T-helper 1 cell treated with Interleukin-12 subunit alpha and Interleukin-12 subunit beta and Interleukin-4 antibody, amounts not matched to agents 30 μg/mL and 1 μg/mL, for 36 hours (primary cell): Measurements from ENCODE around the gene MYOD1.

Experiments
- H3K27ac Mint-ChIP-seq: one replicate; pipeline ENCODE4 v1.8.0; 2021; ENCODE audit warnings: mild to moderate bottlenecking, mixed read lengths
- H3K27me3 Mint-ChIP-seq: one replicate; pipeline ENCODE4 v1.8.0; 2021; ENCODE audit warnings: low read depth, mixed read lengths
- H3K36me3 Mint-ChIP-seq: one replicate; pipeline ENCODE4 v1.8.0; 2021; ENCODE audit warnings: low read depth, mixed read lengths
- H3K4me1 Mint-ChIP-seq: one replicate; pipeline ENCODE4 v1.8.0; 2021; ENCODE audit warnings: low read depth, mixed read lengths
- H3K4me3 Mint-ChIP-seq: one replicate; pipeline ENCODE4 v1.8.0; 2021; ENCODE audit warnings: mild to moderate bottlenecking, moderate library complexity, mixed read lengths
- H3K9me3 Mint-ChIP-seq: one replicate; pipeline ENCODE4 v1.8.0; 2021; ENCODE audit warnings: mixed read lengths

MYOD1 gene

GRCh38 chr11:17747131-17747955 is 28.0 kb downstream of the MYOD1 start:
- no peak overlapping the region for H3K4me3 Mint-ChIP-seq
- H3K27ac Mint-ChIP-seq: no peak overlapping the region
- H3K36me3 Mint-ChIP-seq: no peaks in the 10 kb centered on the region
- no peaks in the 10 kb centered on the region for H3K9me3 Mint-ChIP-seq
- no peaks in the 10 kb centered on the region for H3K4me1 Mint-ChIP-seq
- no peaks in the 10 kb centered on the region for H3K27me3 Mint-ChIP-seq

DNA sequence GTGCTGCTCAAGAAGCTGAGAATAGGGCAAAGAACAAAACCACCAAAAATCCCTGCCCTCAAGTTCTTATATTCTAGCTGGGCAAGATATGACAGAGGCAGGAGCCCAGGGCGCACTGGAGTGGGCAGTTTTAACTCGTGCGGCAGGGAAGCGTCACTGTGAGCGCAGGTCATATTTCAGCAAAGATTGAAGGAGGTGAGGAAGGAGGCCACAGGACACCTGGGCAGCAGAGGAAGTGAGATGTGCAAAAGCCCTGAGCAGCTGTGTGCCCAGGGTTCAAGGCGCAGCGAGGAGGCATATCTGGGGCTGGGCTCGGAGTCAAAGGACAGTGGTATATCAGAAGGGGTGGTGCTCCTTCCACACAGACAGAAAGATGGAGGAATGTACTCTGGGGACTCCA is 28.7 kb downstream of the MYOD1 start:
- Mint-ChIP-seq H3K36me3 (no peaks in the 10 kb centered on the region), H3K27me3 (no peaks in the 10 kb centered on the region), H3K27ac (no peak overlapping the region), H3K9me3 (no peaks in the 10 kb centered on the region), H3K4me3 (no peak overlapping the region), H3K4me1 (no peaks in the 10 kb centered on the region)

DNA sequence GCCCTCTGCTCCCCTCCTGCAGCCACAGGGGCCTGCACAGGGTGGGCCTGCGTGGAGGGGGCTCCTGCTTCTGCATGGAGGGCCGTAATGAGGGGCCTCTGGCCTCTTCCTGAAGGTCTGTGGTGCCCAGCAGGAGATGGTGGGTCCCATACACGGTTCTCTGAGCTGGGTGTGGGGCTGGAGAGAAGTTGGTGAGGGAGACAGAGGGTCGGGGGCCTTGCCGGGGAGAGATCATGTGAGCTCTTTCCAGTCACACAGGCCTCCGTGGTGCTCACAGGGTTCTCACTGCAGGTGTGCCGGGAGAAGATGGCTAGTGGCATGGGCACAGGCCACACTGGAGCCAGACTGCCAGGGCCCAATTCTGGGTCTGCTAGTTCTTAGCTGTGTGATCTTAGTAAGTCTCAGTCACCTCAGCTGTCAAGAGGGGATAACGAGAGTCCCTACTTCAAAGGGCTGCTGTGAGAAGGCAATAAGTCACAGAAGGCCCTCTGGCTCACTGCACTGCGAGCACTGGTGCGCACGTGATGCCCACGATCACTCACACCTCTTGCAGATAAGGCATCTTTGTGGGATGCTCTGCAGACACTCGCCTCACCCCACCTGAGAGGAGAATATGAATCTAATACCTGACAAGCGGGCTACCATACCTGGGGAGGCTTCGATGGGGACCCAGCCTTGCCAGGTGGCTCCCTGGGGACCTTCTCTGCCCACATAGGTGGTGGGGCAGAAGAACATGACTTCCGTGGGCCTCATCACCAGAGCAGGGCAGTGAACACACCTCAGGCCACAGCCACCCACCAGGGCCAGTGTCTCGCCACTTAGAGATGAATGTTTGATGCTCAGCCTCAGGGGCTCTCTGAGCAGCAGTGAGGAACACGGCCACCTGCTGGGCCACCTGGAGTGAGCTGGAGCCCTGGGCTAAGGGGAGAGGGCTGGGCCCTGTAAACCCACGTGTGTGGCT is 29.7 kb downstream of the MYOD1 start:
- no peaks in the 10 kb centered on the region for H3K27me3 Mint-ChIP-seq
- H3K9me3 Mint-ChIP-seq: no peaks in the 10 kb centered on the region
- no peaks in the 10 kb centered on the region for H3K4me1 Mint-ChIP-seq
- no peak overlapping the region for H3K4me3 Mint-ChIP-seq
- no peaks in the 10 kb centered on the region for H3K36me3 Mint-ChIP-seq
- H3K27ac Mint-ChIP-seq: no peak overlapping the region

GRCh38 chr11:17750013-17750800 is 30.8 kb downstream of the MYOD1 start:
- H3K27me3 Mint-ChIP-seq: peaks cover 5% of the 10 kb centered on the region
- no peak overlapping the region for H3K4me3 Mint-ChIP-seq
- H3K4me1 Mint-ChIP-seq: no peaks in the 10 kb centered on the region
- H3K27ac Mint-ChIP-seq: no peak overlapping the region
- H3K9me3 Mint-ChIP-seq: no peaks in the 10 kb centered on the region
- no peaks in the 10 kb centered on the region for H3K36me3 Mint-ChIP-seq

- no peaks in the 10 kb centered on the region for H3K36me3 Mint-ChIP-seq
- no peaks in the 10 kb centered on the region for H3K4me1 Mint-ChIP-seq
- H3K4me3 Mint-ChIP-seq: no peak overlapping the region
- peaks cover 6% of the 10 kb centered on the region for H3K27me3 Mint-ChIP-seq
- no peak overlapping the region for H3K27ac Mint-ChIP-seq
- H3K9me3 Mint-ChIP-seq: no peaks in the 10 kb centered on the region
Measured at GRCh38 chr11:17750801-17751165, 31.4 kb downstream of the MYOD1 start.

DNA sequence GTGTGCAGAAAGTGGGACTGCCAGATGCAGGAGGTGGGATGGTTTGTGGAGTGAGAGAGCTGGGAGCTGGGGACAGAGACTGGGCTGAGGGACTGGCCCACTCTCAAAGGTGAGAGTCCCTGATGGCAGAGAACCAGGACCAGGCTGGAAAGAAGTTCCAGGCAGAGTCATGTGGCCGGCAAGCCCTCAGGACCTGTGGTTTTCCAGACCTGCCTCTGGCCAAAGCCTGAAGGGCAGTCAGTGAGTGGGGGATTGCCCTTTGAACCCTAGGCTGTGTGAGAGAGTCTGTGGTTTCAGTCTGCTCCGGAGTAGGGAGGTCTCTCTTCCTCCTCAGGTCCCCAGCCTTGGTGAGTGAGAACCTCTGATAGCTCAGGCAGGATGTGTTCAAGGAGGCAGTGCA is 32.2 kb downstream of the MYOD1 start:
- no peaks in the 10 kb centered on the region for H3K36me3 Mint-ChIP-seq
- H3K27ac Mint-ChIP-seq: no peak overlapping the region
- no peak overlapping the region for H3K4me3 Mint-ChIP-seq
- peaks cover 6% of the 10 kb centered on the region for H3K27me3 Mint-ChIP-seq
- H3K4me1 Mint-ChIP-seq: no peaks in the 10 kb centered on the region
- H3K9me3 Mint-ChIP-seq: no peaks in the 10 kb centered on the region

DNA sequence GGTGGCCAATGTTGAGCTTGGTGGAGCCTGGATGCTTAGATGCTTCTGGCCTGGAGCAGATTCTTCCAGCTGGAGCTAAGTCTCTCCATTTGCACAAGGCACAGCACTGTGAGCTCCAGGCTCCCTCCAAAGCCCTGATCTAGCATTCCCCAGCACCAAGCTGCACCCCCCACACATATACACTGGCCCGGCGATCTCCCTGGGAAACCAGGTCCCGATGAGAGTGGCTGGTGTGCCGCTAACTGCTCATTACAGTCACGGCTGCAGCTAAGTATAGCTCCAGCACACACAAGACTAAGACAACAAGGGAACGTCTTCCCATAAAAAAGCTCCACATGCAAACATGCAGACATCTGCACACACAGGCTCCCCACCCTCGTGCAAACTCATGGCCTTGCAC is 32.8 kb downstream of the MYOD1 start:
- H3K27me3 Mint-ChIP-seq: peaks cover 6% of the 10 kb centered on the region
- H3K36me3 Mint-ChIP-seq: no peaks in the 10 kb centered on the region
- H3K9me3 Mint-ChIP-seq: no peaks in the 10 kb centered on the region
- no peaks in the 10 kb centered on the region for H3K4me1 Mint-ChIP-seq
- no peak overlapping the region for H3K27ac Mint-ChIP-seq
- H3K4me3 Mint-ChIP-seq: no peak overlapping the region

DNA sequence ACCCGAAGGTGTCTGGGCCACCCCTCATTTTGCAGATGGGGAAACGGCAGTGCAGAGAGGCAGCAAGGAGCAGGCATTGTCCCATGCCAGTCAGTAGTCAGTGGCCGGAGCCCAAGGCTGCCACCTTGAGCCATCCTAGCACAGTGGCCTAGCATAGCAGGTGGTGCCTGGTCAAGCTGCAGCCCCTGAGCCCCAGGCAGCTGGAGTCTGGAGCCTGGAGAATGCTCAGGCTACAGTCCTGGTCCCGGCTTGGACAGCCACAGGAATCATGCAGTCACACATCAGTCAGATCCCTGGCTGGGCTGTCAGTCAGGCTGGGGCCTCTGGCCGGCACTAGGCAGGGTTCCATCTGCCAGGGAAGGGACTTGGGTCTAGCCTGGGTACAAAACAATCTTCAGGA is 33.8 kb downstream of the MYOD1 start:
- Mint-ChIP-seq H3K9me3 (no peaks in the 10 kb centered on the region), H3K4me1 (no peaks in the 10 kb centered on the region), H3K4me3 (no peak overlapping the region), H3K27ac (no peak overlapping the region), H3K36me3 (no peaks in the 10 kb centered on the region), H3K27me3 (peaks cover 8% of the 10 kb centered on the region)

DNA sequence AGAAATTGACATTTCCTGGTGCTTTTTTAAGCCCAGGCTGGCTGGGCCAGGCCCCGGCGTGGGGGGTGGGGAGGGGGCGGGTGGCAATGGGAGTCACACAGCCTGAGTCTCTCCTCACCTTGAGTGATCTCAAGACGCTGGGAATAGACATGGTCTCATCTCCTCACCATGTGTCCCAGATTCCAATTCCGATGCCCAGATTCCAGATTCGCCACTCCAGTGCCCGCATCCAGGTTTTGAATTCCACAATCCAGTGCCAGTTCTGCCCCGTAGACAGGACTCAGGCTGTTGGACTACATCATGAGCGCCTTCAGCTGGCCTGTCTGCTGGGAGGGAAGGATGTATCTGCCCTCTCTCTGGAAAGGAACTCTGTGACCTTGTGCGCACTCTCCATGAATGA is 34.3 kb downstream of the MYOD1 start:
- Mint-ChIP-seq H3K27me3 (peaks cover 11% of the 10 kb centered on the region), H3K4me3 (no peak overlapping the region), H3K9me3 (no peaks in the 10 kb centered on the region), H3K4me1 (no peaks in the 10 kb centered on the region), H3K36me3 (no peaks in the 10 kb centered on the region), H3K27ac (no peak overlapping the region)

GRCh38 chr11:17755891-17756290 is 36.5 kb downstream of the MYOD1 start:
- H3K9me3 Mint-ChIP-seq: no peaks in the 10 kb centered on the region
- no peak overlapping the region for H3K27ac Mint-ChIP-seq
- no peaks in the 10 kb centered on the region for H3K36me3 Mint-ChIP-seq
- no peaks in the 10 kb centered on the region for H3K4me1 Mint-ChIP-seq
- H3K27me3 Mint-ChIP-seq: peaks cover 17% of the 10 kb centered on the region
- H3K4me3 Mint-ChIP-seq: no peak overlapping the region

- no peaks in the 10 kb centered on the region for H3K4me1 Mint-ChIP-seq
- H3K27me3 Mint-ChIP-seq: peaks cover 11% of the 10 kb centered on the region
- H3K27ac Mint-ChIP-seq: no peak overlapping the region
- H3K4me3 Mint-ChIP-seq: no peak overlapping the region
- H3K36me3 Mint-ChIP-seq: no peaks in the 10 kb centered on the region
- H3K9me3 Mint-ChIP-seq: no peaks in the 10 kb centered on the region
Measured at GRCh38 chr11:17760102-17761029, 41.0 kb downstream of the MYOD1 start.

DNA sequence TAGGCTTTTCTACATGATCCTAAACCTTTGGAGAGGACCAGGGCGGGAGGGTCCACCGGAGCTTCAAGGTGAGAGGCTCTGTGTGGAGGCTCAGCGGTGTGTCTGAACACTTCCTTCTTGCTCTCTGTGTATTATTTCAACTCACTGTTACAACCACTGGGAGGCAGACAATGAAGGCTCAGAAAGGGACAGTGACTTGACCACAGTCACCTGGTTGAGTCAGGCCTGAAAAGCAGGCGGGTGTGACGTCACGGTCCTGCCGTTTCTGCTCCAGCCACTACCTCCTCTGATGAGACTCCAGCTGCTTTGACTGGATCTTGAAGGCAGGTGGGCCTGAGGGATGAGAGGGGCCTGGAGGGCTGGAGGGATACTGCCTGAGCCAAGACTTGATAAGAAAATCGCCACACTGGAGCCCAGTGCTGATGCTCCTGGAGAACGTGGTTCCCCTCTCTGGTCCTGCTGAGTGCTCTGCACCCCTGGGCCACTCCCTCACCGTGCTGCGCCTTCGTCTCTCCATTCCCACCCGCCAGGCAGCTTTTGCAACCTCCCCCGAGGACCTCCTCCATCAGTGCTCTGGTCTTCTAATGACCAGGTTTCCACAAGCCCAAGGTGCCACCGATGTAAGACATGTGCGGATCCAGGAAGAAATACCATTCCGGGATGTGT is 43.1 kb downstream of the MYOD1 start:
- Mint-ChIP-seq H3K4me3 (no peak overlapping the region), H3K4me1 (no peaks in the 10 kb centered on the region), H3K27ac (no peak overlapping the region), H3K9me3 (no peaks in the 10 kb centered on the region), H3K27me3 (peaks cover 11% of the 10 kb centered on the region), H3K36me3 (no peaks in the 10 kb centered on the region)

DNA sequence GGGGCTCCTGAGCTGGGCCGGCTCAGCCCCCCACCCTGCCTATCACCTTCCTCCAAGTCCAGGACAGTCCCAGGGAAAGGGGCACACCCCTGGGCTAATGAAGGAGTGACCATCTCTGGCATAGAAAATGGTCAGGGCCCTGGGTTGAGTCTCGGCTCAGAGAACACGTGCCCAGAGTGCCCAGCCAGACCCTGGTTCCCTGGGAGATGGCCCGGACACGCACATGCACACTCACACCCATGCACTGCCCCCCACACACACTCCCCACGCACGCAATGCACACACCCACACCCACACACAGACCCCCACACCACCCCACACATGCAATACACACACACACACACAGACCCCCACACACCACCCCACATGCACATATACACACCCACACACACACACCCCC is 43.9 kb downstream of the MYOD1 start:
- H3K4me3 Mint-ChIP-seq: no peak overlapping the region
- H3K4me1 Mint-ChIP-seq: no peaks in the 10 kb centered on the region
- no peaks in the 10 kb centered on the region for H3K9me3 Mint-ChIP-seq
- no peak overlapping the region for H3K27ac Mint-ChIP-seq
- H3K27me3 Mint-ChIP-seq: peaks cover 9% of the 10 kb centered on the region
- no peaks in the 10 kb centered on the region for H3K36me3 Mint-ChIP-seq
